NCI-H774 (cell line): Measurements from ENCODE around the gene SERPINA6.
"Not testable (repeated sequence)": the region's sequence is repeated elsewhere in the genome, so short reads cannot be mapped to it uniquely, and the experiment has no call there.

Experiments used
- DNase-seq: peaks from one replicate; lab custom pipeline; 2025; lab: John Stamatoyannopoulos, UW

The SERPINA6 gene

GRCh38 chr14:94322648-94323570 is at the start of gene SERPINA6:
SERPINA6 (minus strand) TSS chr14:94323336; CDS start chr14:94314648, 8,688 bp downstream.
- no peak for DNase-seq

DNA sequence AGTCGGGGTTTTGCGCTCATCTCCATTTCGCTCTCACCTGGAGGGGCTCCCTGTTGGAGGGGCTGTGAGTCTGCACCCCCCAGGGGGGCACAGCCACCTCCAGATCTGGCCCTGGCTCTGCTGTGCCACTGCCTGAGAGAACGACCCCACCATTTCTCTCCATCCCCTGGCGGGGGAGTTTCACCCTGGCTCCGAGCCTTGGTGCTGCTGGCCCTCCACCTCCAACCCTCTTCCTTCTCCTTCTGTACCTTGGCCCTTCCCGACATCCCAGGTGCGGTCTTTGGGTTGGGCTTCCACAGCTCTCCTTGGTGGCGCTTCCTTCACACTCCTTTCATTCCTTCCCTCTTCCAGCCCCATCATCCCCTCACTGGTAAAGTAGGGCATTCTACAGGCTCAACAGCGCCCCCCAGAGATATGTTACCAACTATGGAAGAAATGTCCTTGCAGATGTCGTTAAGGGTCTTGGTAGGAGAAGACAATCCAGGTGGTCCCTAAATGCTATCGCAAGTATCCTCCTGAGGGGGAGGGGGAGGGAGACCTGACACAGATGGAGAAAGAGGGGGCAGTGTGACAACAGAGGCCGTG is 49.0 kb upstream of the SERPINA6 start:
- DNase-seq = no peak

DNA sequence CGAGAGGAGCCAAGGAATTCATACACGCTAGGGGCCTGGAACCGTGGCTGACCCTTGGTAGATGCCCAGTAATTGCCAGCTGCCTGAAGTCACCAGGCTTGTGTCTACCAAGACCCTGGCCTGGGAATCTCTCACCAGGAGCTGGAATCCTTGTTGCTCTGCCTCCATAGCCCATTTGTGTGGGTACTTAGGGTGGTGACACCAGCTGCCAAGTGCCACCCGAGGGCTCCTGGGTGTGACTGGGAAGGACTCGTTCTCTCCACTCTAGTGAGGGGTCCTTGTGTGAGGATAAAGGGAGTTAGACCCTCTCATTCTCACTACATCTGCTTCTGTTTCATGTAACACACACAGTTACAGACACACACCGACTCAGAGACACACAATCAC is 47.4 kb upstream of the SERPINA6 start:
- no peak for DNase-seq

- DNase-seq = not testable (repeated sequence)
Observed at GRCh38 chr14:94369766-94370523, 46.8 kb upstream of the SERPINA6 start.

GRCh38 chr14:94368956-94369355 is 45.8 kb upstream of the SERPINA6 start:
- no peak for DNase-seq

DNA sequence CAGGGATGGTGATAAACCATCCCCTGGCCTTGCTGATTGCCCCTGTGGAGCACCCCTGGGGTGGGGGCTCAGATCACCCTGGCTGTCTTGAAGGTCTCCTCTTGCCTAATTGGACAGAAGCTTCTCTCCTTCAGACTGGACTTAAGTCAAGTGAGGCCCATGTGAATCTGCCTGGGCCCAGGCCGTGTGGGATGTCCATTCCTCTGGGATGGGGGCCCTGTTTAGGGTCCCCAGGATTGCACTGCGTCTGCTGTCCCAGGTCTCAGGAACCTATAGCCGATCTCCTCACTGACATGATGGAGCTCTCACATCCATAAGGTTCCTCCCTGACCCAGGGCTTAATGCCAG is 45.1 kb upstream of the SERPINA6 start:
- DNase-seq = no peak

GRCh38 chr14:94367347-94368242 is 44.5 kb upstream of the SERPINA6 start:
- no peak for DNase-seq

GRCh38 chr14:94366146-94366915 is 43.2 kb upstream of the SERPINA6 start, which contains the start of gene SERPINA2:
SERPINA2 (minus strand) TSS chr14:94366698.
- DNase-seq = no peak

DNA sequence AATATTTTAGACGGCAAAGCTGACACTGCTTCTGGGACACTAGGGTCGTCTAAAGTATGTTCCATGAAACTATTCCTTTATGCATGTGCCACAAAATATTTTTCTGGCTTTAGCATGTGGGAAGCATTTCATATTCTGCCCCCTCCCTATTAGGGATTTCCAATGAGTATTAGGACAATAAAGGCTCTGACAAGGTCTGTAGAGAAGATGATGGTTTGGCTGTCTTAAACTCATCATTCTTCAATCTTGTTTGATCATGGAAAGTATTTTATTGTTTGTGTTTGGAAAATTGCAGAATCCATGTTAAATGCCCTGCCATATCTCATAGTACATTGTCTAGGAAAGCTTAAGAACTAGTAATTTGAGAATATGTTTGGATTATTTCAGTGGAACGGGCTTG is 42.5 kb upstream of the SERPINA6 start:
- no peak for DNase-seq

- DNase-seq = no peak
Observed at GRCh38 chr14:94364964-94365363, 41.8 kb upstream of the SERPINA6 start.

- DNase-seq = no peak
Observed at GRCh38 chr14:94364037-94364436, 40.9 kb upstream of the SERPINA6 start.

DNA sequence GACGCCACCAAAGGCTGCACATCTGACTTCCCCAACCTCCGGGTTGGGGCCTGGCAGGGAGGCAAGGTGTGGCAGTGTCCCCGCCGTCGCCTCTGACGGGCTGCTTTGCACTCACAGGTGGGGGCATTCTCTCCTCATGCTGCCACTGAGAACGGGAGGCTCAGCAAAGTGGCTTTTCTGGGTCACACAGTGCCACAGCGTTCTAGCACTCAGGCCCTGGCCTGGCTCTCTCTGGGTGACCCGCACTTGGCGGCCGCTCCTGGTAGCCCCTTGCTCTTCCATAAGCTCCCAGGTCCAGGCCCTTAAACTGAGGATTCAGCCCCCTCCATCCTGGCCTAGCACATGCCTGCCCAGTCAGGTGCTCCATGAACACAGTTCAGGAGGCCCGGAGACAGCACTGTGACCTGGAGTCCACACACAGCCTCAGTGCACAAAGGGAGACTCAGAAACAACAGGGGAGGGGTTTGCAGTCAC is 40.1 kb upstream of the SERPINA6 start:
- DNase-seq = no peak

DNA sequence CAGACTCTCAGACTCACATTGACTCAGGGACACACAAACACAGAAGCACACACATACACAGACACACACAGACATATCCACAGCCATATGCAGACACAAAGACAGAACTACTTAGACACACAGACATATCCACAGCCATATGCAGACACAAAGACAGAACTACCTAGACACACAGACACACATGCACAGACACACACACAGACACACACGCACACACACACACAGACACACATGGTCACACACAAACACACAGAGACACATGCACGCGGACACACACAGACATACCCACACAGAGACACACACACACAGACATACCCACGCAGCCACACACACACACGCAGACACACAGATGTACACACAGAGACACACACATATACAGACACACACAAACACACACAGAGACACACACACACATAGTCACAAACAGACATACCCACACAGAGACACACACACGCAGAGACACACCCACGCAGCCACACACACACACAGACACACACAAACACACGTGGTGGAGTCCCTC is 39.5 kb upstream of the SERPINA6 start:
- no peak for DNase-seq

DNA sequence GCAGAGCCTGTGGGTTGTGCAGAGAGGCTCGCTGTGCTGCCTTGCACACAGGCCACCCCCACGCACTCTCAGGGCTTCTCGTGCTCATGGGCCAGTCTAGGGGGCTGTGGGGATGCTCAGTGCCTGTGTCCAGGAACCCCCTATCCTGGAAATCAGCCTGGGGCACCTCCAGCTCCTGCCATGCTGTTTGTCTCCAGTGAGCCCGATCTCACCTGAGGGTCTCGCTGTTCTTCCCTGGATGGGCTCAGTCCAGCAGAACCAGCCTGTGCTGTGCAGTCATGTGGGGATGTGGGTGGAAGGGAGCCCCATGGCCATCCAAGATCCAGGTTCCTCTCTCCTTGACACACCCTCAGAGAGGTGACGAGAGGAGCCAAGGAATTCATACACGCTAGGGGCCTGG is 38.5 kb upstream of the SERPINA6 start:
- DNase-seq = no peak

GRCh38 chr14:94360945-94361565 is 37.9 kb upstream of the SERPINA6 start:
- no peak for DNase-seq

- no peak for DNase-seq
Observed at GRCh38 chr14:94357166-94357565, 34.0 kb upstream of the SERPINA6 start.

GRCh38 chr14:94356379-94357056 is 33.4 kb upstream of the SERPINA6 start:
- DNase-seq = peak; percentile 45

GRCh38 chr14:94355191-94355794 is 32.2 kb upstream of the SERPINA6 start:
- no peak for DNase-seq

DNA sequence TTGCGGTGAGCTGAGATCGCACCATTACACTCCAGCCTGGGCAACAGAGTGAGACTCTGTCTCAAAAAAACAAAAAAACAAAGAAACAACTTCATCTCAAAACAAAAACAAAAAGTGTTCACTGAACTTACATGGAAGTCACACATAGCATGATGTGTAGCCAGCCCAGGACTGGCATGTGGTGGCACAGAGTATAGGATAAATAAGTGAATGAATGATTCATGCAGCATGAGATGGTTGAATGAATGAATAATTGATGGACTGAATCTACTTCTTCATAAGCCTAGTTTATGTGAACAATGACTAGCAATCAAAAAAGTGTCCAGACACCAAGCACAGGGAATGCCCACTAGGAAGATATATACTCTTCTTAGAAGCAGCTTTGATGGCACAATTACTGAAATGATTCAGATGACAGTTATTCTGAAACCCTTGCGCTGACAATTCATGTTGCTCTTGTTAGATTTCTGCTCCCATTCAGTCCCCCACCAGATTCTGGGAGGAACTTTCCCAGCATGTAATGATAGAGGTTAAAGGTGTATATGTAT is 31.6 kb upstream of the SERPINA6 start:
- no peak for DNase-seq
